ENCODE data around the gene ROBO2.

- TF ChIP-seq CTCF (IDR thresholded peaks at IDR 0.05): no peak
- TF ChIP-seq POLR2A (IDR thresholded peaks at IDR 0.05): no peak
- TF ChIP-seq POLR2AphosphoS5 (IDR thresholded peaks at IDR 0.05): no peak
- TF ChIP-seq EP300 (IDR thresholded peaks at IDR 0.05): no peak
Measured at GRCh38 chr3:76997733-76998132, 42.2 kb upstream of the ROBO2 start.
